Neutrophil (primary cell): ENCODE measurements around the gene DEPDC1B.

ENCODE experiments used
- H3K27ac ChIP-seq: fragments of 200-600 bp; sonication (generic); 2 replicates; pipeline ENCODE4 v1.5.1; 2016; ENCODE audit warnings: mild to moderate bottlenecking, moderate library complexity
- H3K27me3 ChIP-seq: fragments of 200-600 bp; sonication (generic); 2 replicates; pipeline ENCODE4 v1.6.0; 2016; ENCODE audit warnings: mild to moderate bottlenecking
- H3K36me3 ChIP-seq: fragments of 200-600 bp; sonication (generic); 2 replicates; pipeline ENCODE4 v1.5.1; 2017
- H3K4me1 ChIP-seq, 2 experiments: fragments of 200-600 bp in 1 of 2; sonication (generic) in 1 of 2; 1 replicate in 1 of 2; 2 replicates in 1 of 2; pipeline versions ENCODE4 v1.5.1 to v1.6.1; 2013 to 2016; ENCODE audit warnings: low read depth in 1 of 2, low read length in 1 of 2, mild to moderate bottlenecking in 1 of 2, moderate library complexity in 1 of 2; ENCODE audit not compliant: control insufficient read depth in 1 of 2, insufficient read depth in 1 of 2
- H3K4me3 ChIP-seq, 2 experiments: fragments of 200-600 bp in 1 of 2; sonication (generic) in 1 of 2; 1 replicate in 1 of 2; 2 replicates in 1 of 2; pipeline ENCODE4 v1.5.1; 2013 to 2016; ENCODE audit warnings: low read depth in 1 of 2, low read length in 1 of 2, mild to moderate bottlenecking in 1 of 2, moderate library complexity in 1 of 2
- H3K9me3 ChIP-seq: fragments of 200-600 bp; sonication (generic); 2 replicates; pipeline ENCODE4 v1.5.1; 2016
- TF ChIP-seq, protein P1 (sequence below): fragments of 200-600 bp; sonication (generic); IDR thresholded peaks from 2 replicates; pipeline ENCODE4 v1.5.1; 2016; ENCODE audit warnings: antibody characterized with exemption

DEPDC1B gene

DNA sequence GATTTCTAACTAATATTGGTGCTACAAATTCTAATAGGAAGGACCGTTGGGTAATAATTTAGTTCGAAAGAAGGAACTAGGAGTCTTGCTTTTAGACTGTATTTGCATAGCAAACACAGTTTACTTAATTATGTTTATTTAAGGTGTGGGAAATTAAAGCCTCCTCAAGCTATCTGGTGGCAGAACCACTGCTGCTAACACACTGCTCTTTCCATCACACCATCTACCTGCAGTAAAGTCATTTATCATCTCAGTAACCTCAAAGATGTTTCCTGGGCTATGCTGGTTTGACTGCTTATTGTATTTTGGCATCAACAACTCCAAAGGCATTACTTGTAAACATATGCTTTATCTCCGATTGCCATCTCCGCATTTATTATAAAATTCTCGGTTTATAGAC is 114.3 kb downstream of the DEPDC1B start:
- Histone ChIP-seq H3K9me3 (no peaks in the 10 kb centered on the region), H3K4me1 (no peaks in the 10 kb centered on the region), H3K27ac (no peak overlapping the region), H3K4me3 (no peak overlapping the region), H3K27me3 (no peaks in the 10 kb centered on the region), H3K36me3 (no peaks in the 10 kb centered on the region)
- TF ChIP-seq, protein P1, sequence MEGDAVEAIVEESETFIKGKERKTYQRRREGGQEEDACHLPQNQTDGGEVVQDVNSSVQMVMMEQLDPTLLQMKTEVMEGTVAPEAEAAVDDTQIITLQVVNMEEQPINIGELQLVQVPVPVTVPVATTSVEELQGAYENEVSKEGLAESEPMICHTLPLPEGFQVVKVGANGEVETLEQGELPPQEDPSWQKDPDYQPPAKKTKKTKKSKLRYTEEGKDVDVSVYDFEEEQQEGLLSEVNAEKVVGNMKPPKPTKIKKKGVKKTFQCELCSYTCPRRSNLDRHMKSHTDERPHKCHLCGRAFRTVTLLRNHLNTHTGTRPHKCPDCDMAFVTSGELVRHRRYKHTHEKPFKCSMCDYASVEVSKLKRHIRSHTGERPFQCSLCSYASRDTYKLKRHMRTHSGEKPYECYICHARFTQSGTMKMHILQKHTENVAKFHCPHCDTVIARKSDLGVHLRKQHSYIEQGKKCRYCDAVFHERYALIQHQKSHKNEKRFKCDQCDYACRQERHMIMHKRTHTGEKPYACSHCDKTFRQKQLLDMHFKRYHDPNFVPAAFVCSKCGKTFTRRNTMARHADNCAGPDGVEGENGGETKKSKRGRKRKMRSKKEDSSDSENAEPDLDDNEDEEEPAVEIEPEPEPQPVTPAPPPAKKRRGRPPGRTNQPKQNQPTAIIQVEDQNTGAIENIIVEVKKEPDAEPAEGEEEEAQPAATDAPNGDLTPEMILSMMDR = no peak

DNA sequence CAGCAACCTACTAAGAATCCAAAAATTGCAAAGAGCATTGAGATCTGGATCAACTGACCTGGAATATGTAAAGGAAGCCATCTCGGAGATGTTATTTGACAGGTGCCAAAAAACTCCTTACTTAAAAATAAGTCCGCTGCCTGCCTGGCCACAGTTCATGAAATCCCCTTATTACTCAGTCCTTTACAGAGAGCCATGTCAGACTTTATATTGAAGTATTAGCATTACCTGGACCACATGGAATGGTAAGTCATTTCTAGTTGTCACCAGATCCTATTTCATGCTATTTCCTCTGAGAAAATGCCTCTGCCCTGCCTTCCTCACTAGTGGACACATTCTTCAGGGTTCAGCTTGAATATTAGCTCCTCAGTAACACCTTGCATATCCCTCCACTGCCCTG is 115.7 kb downstream of the DEPDC1B start:
- TF ChIP-seq, protein P1 = no peak
- no peaks in the 10 kb centered on the region for H3K27me3 ChIP-seq
- H3K27ac ChIP-seq = no peak overlapping the region
- H3K4me3 ChIP-seq = no peak overlapping the region
- no peaks in the 10 kb centered on the region for H3K9me3 ChIP-seq
- H3K4me1 ChIP-seq = no peaks in the 10 kb centered on the region
- no peaks in the 10 kb centered on the region for H3K36me3 ChIP-seq

DNA sequence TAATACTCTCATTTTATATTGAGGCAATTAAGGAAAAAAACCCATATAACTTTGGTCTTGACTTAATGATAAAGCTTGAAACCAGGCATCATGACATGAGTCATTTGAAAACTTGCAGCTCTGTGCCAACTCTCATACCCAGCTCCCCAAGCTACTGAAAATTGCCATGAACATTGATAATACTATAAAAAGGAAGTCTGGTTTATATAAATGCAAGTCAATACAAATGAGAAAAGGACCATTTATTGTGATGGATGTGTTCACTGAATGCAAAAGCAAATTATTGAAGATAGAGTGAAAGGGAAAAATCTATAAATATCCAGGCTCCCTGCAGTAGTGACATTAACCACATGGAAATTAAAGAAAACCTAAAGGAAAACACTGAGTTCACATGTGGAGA is 116.3 kb downstream of the DEPDC1B start:
- Histone ChIP-seq H3K27me3 (no peaks in the 10 kb centered on the region), H3K9me3 (no peaks in the 10 kb centered on the region)
- TF ChIP-seq, protein P1 = no peak

DNA sequence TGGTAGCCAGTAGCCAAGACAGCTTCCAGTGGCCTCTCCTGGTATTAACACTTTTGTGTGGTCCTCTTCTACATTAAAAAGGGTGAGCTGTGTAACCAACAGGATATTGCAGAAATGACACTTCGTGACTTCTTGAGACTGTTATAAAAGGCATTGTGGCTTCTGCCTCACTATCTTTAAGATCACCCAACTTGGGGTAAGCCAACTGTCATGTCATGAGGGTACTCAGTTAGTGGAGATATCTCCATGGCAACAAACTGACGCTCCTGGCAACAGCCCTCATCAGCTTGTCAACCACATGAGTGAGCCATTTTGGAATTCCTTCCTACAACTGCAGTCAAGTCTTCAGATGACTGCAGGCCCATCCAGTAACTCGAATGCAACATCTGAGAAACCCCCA is 121.7 kb downstream of the DEPDC1B start:
- H3K4me3 ChIP-seq = no peak overlapping the region
- peaks cover 0 to 3% of the 10 kb centered on the region in 2 experiments for H3K4me1 ChIP-seq
- H3K36me3 ChIP-seq = no peaks in the 10 kb centered on the region
- TF ChIP-seq, protein P1 = no peak
- H3K9me3 ChIP-seq = no peaks in the 10 kb centered on the region
- no peak overlapping the region for H3K27ac ChIP-seq
- no peaks in the 10 kb centered on the region for H3K27me3 ChIP-seq

More for the DNA sequence above, 116.3 kb downstream of the DEPDC1B start:
- Histone ChIP-seq H3K36me3 (no peaks in the 10 kb centered on the region), H3K27ac (no peak overlapping the region), H3K4me3 (no peak overlapping the region), H3K4me1 (no peaks in the 10 kb centered on the region)

DNA sequence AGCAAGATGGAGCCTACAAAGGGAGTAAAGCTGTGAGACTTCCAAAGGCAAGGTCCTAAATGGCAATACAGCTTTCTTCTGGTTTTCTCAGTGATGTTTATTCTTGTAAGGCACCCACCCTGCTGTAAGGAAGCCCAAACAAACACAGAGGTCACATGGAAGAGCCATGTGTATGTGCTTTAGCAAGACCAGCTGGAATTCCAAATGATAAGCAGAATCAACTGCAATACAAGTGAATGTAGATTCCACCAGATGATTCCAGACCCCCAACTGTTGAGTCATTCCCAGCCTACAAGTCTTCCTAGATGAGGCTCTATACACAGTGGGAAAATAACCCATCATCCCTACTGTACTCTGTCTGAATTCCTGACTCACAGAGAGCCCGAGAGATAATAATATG is 122.8 kb downstream of the DEPDC1B start:
- Histone ChIP-seq H3K9me3 (no peaks in the 10 kb centered on the region), H3K36me3 (no peaks in the 10 kb centered on the region), H3K27me3 (no peaks in the 10 kb centered on the region), H3K4me3 (no peak overlapping the region), H3K4me1 (peaks cover 0 to 3% of the 10 kb centered on the region in 2 experiments), H3K27ac (no peak overlapping the region)
- TF ChIP-seq, protein P1 = no peak

DNA sequence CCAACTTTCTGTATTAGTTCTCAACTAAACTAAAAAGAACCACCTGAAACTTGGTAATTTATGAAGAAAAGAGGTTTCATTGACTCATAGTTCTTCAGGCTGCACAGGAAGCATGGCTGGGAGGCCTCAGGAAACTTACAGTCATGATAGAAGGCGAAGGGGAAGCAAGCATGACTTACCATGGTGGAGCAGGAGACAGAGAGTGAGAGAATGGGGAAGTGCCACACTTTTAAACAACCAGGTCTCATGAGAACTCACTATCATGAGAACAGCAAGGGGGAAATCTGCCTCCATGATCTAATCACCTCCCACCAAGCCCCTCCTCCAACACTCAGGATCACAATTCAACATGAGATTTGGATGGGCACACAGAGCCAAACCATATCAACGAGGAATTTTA is 123.5 kb downstream of the DEPDC1B start:
- Histone ChIP-seq H3K27me3 (no peaks in the 10 kb centered on the region), H3K4me1 (peaks cover 0 to 3% of the 10 kb centered on the region in 2 experiments), H3K4me3 (no peak overlapping the region), H3K27ac (no peak overlapping the region), H3K36me3 (no peaks in the 10 kb centered on the region), H3K9me3 (no peaks in the 10 kb centered on the region)
- TF ChIP-seq, protein P1 = no peak
